Osteocyte (in vitro differentiated cells): ENCODE results near the gene FN3K. TPM values are rescaled to one million over a fixed set of nuclear protein-coding genes. Genes with fewer than 3 reads are reported as not detected.
A peak's percentile ranks its signal among the peaks of the same experiment; 100 is the strongest.
"Not testable (repeated sequence)": the region's sequence is repeated elsewhere in the genome, so short reads cannot be mapped to it uniquely, and the experiment has no call there.

Experiments
- DNase-seq: peaks from one replicate; pipeline ENCODE4 v3.0.0; 2021; ENCODE audit warnings: mixed read lengths; ENCODE audit not compliant: unreplicated experiment; ENCODE audit errors: extremely low spot score
- H3K27ac Mint-ChIP-seq: one replicate; pipeline ENCODE4 v1.8.0; 2021; ENCODE audit warnings: mild to moderate bottlenecking, mixed read lengths; ENCODE audit not compliant: unreplicated experiment
- H3K27me3 Mint-ChIP-seq: one replicate; pipeline ENCODE4 v1.8.0; 2021; ENCODE audit warnings: mixed read lengths; ENCODE audit not compliant: unreplicated experiment
- H3K36me3 Mint-ChIP-seq: one replicate; pipeline ENCODE4 v1.8.0; 2021; ENCODE audit warnings: mixed read lengths; ENCODE audit not compliant: unreplicated experiment
- H3K4me1 Mint-ChIP-seq: one replicate; pipeline ENCODE4 v1.8.0; 2021; ENCODE audit warnings: mixed read lengths; ENCODE audit not compliant: unreplicated experiment
- H3K4me3 Mint-ChIP-seq: one replicate; pipeline ENCODE4 v1.8.0; 2021; ENCODE audit warnings: mild to moderate bottlenecking, moderate library complexity, mixed read lengths; ENCODE audit not compliant: unreplicated experiment
- H3K9me3 Mint-ChIP-seq: one replicate; pipeline ENCODE4 v1.8.0; 2021; ENCODE audit warnings: mixed read lengths; ENCODE audit not compliant: unreplicated experiment
- CTCF ChIP-seq: fragments of 200-600 bp; sonication (generic); IDR thresholded peaks from 2 replicates; pipeline ENCODE4 v1.5.0; 2021; ENCODE audit warnings: antibody characterized with exemption, mild to moderate bottlenecking, moderate library complexity
- total RNA-seq: library from RNA; stranded (reverse); gene quantifications from 2 replicates; pipeline ENCODE4 v1.2.1, GENCODE V29; 2021

FN3K gene
- total RNA-seq, 1 donor from 2014 or later: 25.2 TPM

GRCh38 chr17:82777778-82778375 lies 42.5 kb downstream of the FN3K start:
- H3K9me3 Mint-ChIP-seq, H3K27ac Mint-ChIP-seq, H3K36me3 Mint-ChIP-seq: not testable (repeated sequence)

DNA sequence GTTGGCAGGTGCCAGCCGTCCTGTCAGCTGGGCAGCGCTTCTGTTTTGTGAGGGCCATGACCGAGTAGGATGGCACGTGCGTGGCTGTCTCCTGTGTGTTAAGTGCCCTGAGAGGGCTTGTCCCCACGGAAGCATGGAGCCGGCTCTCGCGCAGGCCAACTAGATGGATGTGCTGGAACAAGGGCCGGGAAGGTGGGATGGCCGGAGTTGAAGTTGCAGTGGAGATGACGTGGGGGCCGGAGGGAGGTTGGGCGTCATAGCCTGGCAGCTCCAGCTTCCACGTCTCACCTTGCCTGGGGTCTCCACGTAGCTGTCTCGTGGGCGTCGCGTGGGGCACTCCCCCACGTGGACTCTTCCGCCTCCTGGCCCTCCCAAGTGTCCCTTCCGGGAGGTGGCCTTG lies 44.1 kb downstream of the FN3K start:
- no peak for TF ChIP-seq CTCF
- no peak for DNase-seq
- no peaks in the 10 kb centered on the region for H3K27me3 Mint-ChIP-seq
- H3K27ac Mint-ChIP-seq: no peak overlapping the region
- H3K4me3 Mint-ChIP-seq: no peak overlapping the region
- peaks cover 4% of the 10 kb centered on the region for H3K36me3 Mint-ChIP-seq
- peaks cover 6% of the 10 kb centered on the region for H3K4me1 Mint-ChIP-seq
- H3K9me3 Mint-ChIP-seq: no peaks in the 10 kb centered on the region

More at GRCh38 chr17:82777778-82778375, 42.5 kb downstream of the FN3K start:
- H3K4me1 Mint-ChIP-seq, DNase-seq, H3K27me3 Mint-ChIP-seq, H3K4me3 Mint-ChIP-seq: not testable (repeated sequence)
- TF ChIP-seq CTCF: peak; percentile 54

DNA sequence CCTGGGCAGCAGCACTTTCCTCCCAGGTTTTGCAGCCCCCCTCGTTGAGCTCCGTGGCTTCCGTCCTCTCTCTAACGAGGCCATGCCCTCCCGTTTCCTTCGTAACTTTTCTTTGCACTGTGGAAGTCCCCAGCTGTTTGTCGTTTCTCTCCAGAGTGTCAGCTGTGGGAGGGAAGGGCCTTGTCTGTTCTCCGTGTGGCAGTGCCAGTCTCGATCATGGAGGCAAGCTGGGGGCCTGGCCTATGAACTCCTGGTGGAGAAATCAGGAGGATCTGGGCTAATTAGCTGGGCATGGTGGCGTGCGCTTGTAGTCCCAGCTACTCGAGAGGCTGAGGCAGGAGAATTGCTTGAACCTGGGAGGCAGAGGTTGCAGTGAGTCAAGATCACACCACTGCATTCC lies 44.8 kb downstream of the FN3K start:
- peaks cover 4% of the 10 kb centered on the region for H3K36me3 Mint-ChIP-seq
- no peaks in the 10 kb centered on the region for H3K9me3 Mint-ChIP-seq
- H3K4me3 Mint-ChIP-seq: no peak overlapping the region
- no peak for TF ChIP-seq CTCF
- peaks cover 4% of the 10 kb centered on the region for H3K4me1 Mint-ChIP-seq
- DNase-seq: no peak
- no peak overlapping the region for H3K27ac Mint-ChIP-seq
- no peaks in the 10 kb centered on the region for H3K27me3 Mint-ChIP-seq

GRCh38 chr17:82780971-82781893 lies 45.8 kb downstream of the FN3K start:
- no peaks in the 10 kb centered on the region for H3K9me3 Mint-ChIP-seq
- TF ChIP-seq CTCF: no peak
- H3K27me3 Mint-ChIP-seq: no peaks in the 10 kb centered on the region
- DNase-seq: no peak
- peaks cover 4% of the 10 kb centered on the region for H3K4me1 Mint-ChIP-seq
- H3K27ac Mint-ChIP-seq: no peak overlapping the region
- peaks cover 7% of the 10 kb centered on the region for H3K36me3 Mint-ChIP-seq
- no peak overlapping the region for H3K4me3 Mint-ChIP-seq

GRCh38 chr17:82781894-82782274 lies 46.5 kb downstream of the FN3K start:
- no peaks in the 10 kb centered on the region for H3K27me3 Mint-ChIP-seq
- no peaks in the 10 kb centered on the region for H3K9me3 Mint-ChIP-seq
- peak; percentile 98 for TF ChIP-seq CTCF
- DNase-seq: peak; percentile 95
- H3K4me1 Mint-ChIP-seq: peaks cover 4% of the 10 kb centered on the region
- H3K4me3 Mint-ChIP-seq: no peak overlapping the region
- H3K27ac Mint-ChIP-seq: no peak overlapping the region
- H3K36me3 Mint-ChIP-seq: peaks cover 7% of the 10 kb centered on the region
